Thoracic aorta (tissue), 2 donors: ENCODE results near the gene EBF3. TPM values are rescaled to one million over a fixed set of nuclear protein-coding genes. Genes with fewer than 3 reads are reported as not detected.

ENCODE experiments used
- ATAC-seq: fragments of 150-250 bp; one replicate; pipeline ENCODE4 v1.8.0; 2017; ENCODE audit warnings: low read depth; ENCODE audit not compliant: insufficient number of reproducible peaks, low FRiP score
- DNase-seq: peaks from one replicate; pipeline ENCODE4 v3.0.0-alpha.2; 2020; ENCODE audit warnings: low spot score
- H3K27ac ChIP-seq, 2 donors: fragments of 200-600 bp; sonication (generic); 1 replicate in 1 of 2; 2 replicates in 1 of 2; pipeline ENCODE4 v1.5.1; 2016; ENCODE audit warnings: mild to moderate bottlenecking in 2 of 2, moderate library complexity in 2 of 2
- H3K27me3 ChIP-seq: fragments of 200-600 bp; sonication (generic); replicated peaks from 2 replicates; pipeline ENCODE4 v1.6.0; 2016; ENCODE audit warnings: mild to moderate bottlenecking; ENCODE audit not compliant: insufficient read depth
- H3K36me3 ChIP-seq: fragments of 200-600 bp; sonication (generic); one replicate; pipeline ENCODE4 v1.5.1; 2016
- H3K4me1 ChIP-seq, 2 donors: fragments of 200-600 bp; sonication (generic); 1 replicate in 1 of 2; 2 replicates in 1 of 2; pipeline versions ENCODE4 v1.5.1 to v1.6.0; 2016; ENCODE audit warnings: low read depth in 2 of 2, mild to moderate bottlenecking in 1 of 2; ENCODE audit not compliant: control insufficient read depth in 1 of 2
- H3K4me3 ChIP-seq: fragments of 200-600 bp; sonication (generic); 2 replicates; pipeline ENCODE4 v1.5.1; 2016; ENCODE audit warnings: mild to moderate bottlenecking
- H3K9me3 ChIP-seq: fragments of 200-600 bp; sonication (generic); 2 replicates; pipeline ENCODE4 v1.5.1; 2016
- CTCF ChIP-seq: fragments of 200-600 bp; sonication (generic); IDR thresholded peaks from one replicate; pipeline ENCODE4 v1.5.1; 2019; ENCODE audit warnings: antibody characterized with exemption
- total RNA-seq, 2 donors: library from RNA; depleted of rRNA; stranded (reverse); fragments of >200 nt; gene quantifications; one replicate each; pipeline versions ENCODE4 v1.1.0 to v1.2.3, GENCODE V29; 2016

EBF3 gene
- total RNA-seq, 2 donors from 2014 or later = 3.6 to 4.6 TPM

DNA sequence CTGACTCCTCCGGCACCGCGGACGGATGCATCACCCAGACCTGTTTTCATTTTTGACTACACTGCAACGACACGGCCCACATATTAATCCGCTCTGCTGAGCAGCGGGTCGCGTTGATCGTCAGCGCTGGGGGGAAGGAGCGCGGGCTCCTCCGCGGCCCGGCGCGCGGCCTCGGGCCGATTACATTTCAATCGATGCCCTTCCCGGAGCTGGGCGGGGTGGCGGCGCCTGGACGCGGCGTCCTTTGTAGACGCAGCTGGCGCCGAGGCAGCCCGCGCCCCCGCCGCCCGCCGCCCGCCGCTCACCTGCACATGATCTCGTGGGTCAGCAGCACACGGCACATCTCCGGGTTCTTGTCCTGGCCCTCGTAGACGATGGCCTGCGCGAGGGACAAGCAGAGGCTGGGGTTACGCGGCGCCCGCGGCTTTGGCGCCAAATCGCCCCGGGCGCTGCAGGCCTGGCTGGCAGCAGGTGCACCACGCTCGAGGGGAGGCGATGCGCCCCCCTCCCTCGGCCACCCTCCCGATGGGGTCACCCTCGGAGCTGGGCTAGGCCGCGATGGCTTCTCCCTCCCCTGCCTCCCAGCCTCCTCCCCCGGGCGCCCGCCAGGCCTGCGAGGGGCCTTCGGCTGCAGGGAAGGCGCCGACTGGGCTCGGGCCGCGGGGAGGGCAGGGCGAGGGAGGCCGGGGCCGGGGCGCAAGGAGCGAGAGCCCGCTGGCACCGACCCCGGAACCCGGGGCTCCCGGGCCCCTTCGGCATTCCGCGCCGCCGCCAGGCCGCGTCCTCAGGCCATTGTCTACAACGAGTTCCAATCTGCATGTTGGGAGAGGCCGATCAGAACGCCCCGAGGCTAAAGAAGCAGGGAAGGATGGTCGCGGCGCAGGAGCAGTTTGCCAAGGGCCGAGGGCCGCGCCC lies 5.2 kb downstream of the EBF3 start:
- H3K4me1 ChIP-seq = peaks cover 11 to 24% of the 10 kb centered on the region in 2 donors
- H3K4me3 ChIP-seq = peak overlapping the region; percentile 56
- H3K9me3 ChIP-seq = no peaks in the 10 kb centered on the region
- peak overlapping the region in 1 of 2 donors; percentile 19 for H3K27ac ChIP-seq
- no peak for TF ChIP-seq CTCF
- DNase-seq (no peak), ATAC-seq (no peak)
- peaks cover 12% of the 10 kb centered on the region for H3K27me3 ChIP-seq
- no peaks in the 10 kb centered on the region for H3K36me3 ChIP-seq

DNA sequence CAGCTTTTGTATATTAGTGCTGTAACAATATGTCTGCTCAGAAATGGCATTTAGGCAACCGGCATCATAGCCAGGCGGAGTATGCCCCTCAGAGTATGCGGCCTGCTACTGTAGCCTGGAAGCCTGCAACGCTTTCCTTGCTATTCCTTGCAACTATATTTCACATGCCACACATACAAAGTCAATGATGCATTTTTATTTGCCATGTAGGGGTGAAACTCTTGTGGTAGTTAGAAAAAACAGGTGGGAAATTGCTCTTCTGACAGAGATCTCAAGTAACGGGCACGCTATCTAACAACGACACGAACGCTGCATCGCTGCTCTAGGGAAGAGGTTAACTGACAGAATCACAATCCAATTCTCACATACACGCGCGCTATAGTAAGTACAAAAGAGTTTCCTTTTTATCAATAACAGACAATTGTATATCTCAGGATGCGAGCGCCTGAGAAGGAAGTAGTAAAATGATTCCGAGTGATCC lies 5.9 kb downstream of the EBF3 start:
- Histone ChIP-seq H3K27ac (no peak overlapping the region), H3K27me3 (peaks cover 12% of the 10 kb centered on the region), H3K9me3 (no peaks in the 10 kb centered on the region), H3K36me3 (no peaks in the 10 kb centered on the region), H3K4me3 (peak overlapping the region; percentile 56), H3K4me1 (peaks cover 11 to 22% of the 10 kb centered on the region in 2 donors)
- no peak for TF ChIP-seq CTCF
- DNase-seq = no peak
- no peak for ATAC-seq

- Histone ChIP-seq H3K4me1 (peaks cover 7 to 16% of the 10 kb centered on the region in 2 donors), H3K27me3 (peaks cover 12% of the 10 kb centered on the region), H3K9me3 (no peaks in the 10 kb centered on the region), H3K4me3 (no peak overlapping the region), H3K27ac (no peak overlapping the region), H3K36me3 (no peaks in the 10 kb centered on the region)
- ATAC-seq = no peak
- DNase-seq = no peak
- TF ChIP-seq CTCF = no peak
Observed at GRCh38 chr10:129956876-129957673, 7.0 kb downstream of the EBF3 start.

- Histone ChIP-seq H3K4me3 (no peak overlapping the region), H3K36me3 (no peaks in the 10 kb centered on the region), H3K27me3 (peaks cover 12% of the 10 kb centered on the region), H3K27ac (no peak overlapping the region), H3K9me3 (no peaks in the 10 kb centered on the region), H3K4me1 (peaks cover 7 to 16% of the 10 kb centered on the region in 2 donors)
- no peak for TF ChIP-seq CTCF
- no peak for DNase-seq
- ATAC-seq = no peak
Observed at GRCh38 chr10:129956286-129956670, 7.8 kb downstream of the EBF3 start.
